ENCODE measurements around the gene ATP6V1G2.
"Not testable (repeated sequence)": the region's sequence is repeated elsewhere in the genome, so short reads cannot be mapped to it uniquely, and the experiment has no call there.

Gene ATP6V1G2

DNA sequence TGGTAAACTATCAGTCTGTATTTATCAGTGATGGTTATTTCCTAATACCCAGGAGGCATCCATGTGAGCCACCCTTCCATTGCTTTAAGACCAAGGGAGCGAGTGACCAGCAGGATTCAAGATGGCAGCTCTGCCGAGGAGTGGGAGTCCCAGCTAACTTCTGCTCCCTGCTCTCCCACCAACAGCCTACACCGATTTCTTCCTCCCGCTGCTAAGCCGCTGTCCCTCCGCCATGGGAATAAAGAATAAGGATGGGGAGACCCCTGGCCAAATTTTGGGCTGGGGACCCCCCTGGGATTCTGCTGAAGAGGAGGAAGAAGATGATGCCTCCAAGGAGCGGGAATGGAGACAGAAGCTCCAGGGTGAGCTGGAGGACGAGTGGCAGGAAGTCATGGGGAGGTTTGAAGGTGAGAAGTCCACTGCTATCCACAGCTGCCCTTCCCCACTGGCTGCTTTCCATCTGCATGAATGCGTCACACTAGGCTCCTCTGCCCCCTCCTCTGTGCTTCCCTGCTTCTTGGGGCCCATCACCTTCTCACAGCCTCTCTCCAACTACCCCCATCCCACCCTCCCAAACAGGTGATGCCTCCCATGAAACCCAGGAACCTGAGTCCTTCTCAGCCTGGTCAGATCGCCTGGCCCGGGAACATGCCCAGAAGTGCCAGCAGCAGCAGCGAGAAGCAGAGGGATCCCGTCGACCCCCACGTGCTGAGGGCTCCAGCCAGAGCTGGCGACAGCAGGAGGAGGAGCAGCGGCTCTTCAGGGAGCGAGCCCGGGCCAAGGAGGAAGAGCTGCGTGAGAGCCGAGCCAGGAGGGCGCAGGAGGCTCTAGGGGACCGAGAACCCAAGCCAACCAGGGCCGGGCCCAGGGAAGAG lies 11.3 kb upstream of the ATP6V1G2 start:
- DNase-seq: no peak
- Histone ChIP-seq H3K4ac (ENCODE audit: low read depth, low read length) (no peak overlapping the region), H3K14ac (ENCODE audit: low read length) (no peak overlapping the region), H2BK5ac (ENCODE audit: low read depth, low read length, poor library complexity) (no peak overlapping the region), H3K79me2 (ENCODE audit: control insufficient read depth, insufficient read depth, low read length, poor library complexity) (no peaks in the 10 kb centered on the region), H3K27me3 (ENCODE audit: insufficient read depth, low read length) (no peaks in the 10 kb centered on the region), H3K79me1 (ENCODE audit: low read length) (peaks cover 8% of the 10 kb centered on the region), H2BK120ac (ENCODE audit: insufficient read depth, low read length, poor library complexity) (no peak overlapping the region), H4K91ac (ENCODE audit: low read depth, low read length) (no peak overlapping the region), H3K36me3 (ENCODE audit: control insufficient read depth in 1 of 2, insufficient read depth in 2 of 2, low read length in 2 of 2) (peaks cover 20 to 28% of the 10 kb centered on the region in 2 experiments), H3K9me3 (ENCODE audit: insufficient read depth, low read depth, low read length) (no peaks in the 10 kb centered on the region), H3K4me3 (ENCODE audit: low read depth, low read length) (no peak overlapping the region), H3K23ac (ENCODE audit: low read length) (no peak overlapping the region), H3K27ac (ENCODE audit: low read depth, low read length) (no peak overlapping the region), H3K4me2 (ENCODE audit: low read length) (no peak overlapping the region), H4K8ac (ENCODE audit: low read depth, low read length) (no peak overlapping the region), H2AK5ac (ENCODE audit: low read length) (no peak overlapping the region), H2AFZ (ENCODE audit: insufficient read depth, low read length, poor library complexity) (no peak overlapping the region), H2BK12ac (ENCODE audit: low read length) (no peak overlapping the region), H3K18ac (ENCODE audit: low read length) (no peak overlapping the region), H3K9ac (ENCODE audit: low read length) (no peak overlapping the region), H3K4me1 (ENCODE audit: control insufficient read depth in 1 of 2, insufficient read depth in 2 of 2, low read length in 2 of 2) (peaks cover 20 to 23% of the 10 kb centered on the region in 2 experiments), H4K12ac (ENCODE audit: low read depth, low read length) (no peak overlapping the region)
- WGBS (ENCODE audit: extremely low coverage, insufficient coverage, insufficient read length): no CpG with 5 or more reads among the region's 24 CpGs

DNA sequence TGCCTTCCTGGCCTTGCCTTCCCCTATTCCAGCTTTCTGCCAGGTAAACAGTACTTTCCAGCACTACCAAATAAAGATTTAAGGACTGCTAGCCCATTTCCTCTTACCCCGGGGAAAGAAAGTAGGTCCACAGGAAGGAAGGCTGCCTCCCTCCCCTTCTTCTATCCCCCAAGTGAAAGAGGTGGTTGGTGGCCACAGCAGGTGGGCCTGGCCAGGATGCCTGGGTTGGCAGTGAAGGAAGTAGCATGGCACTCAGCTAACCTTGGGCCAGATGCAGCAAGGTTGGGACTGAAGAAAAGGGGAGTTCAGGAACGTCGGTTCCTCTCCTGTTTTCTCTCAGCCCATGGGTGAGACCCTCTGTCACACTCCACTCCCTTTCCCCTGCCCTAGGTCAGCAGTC lies 9.9 kb upstream of the ATP6V1G2 start:
- Histone ChIP-seq H4K91ac (ENCODE audit: low read depth, low read length) (no peak overlapping the region), H3K79me1 (ENCODE audit: low read length) (peaks cover 8% of the 10 kb centered on the region), H3K27ac (ENCODE audit: low read depth, low read length) (no peak overlapping the region), H4K8ac (ENCODE audit: low read depth, low read length) (no peak overlapping the region), H2BK12ac (ENCODE audit: low read length) (no peak overlapping the region), H2AK5ac (ENCODE audit: low read length) (no peak overlapping the region), H4K12ac (ENCODE audit: low read depth, low read length) (no peak overlapping the region), H2BK120ac (ENCODE audit: insufficient read depth, low read length, poor library complexity) (no peak overlapping the region), H3K9ac (ENCODE audit: low read length) (no peak overlapping the region), H3K14ac (ENCODE audit: low read length) (no peak overlapping the region), H3K18ac (ENCODE audit: low read length) (no peak overlapping the region), H3K9me3 (ENCODE audit: insufficient read depth, low read depth, low read length) (no peaks in the 10 kb centered on the region), H3K27me3 (ENCODE audit: insufficient read depth, low read length) (no peaks in the 10 kb centered on the region), H2BK5ac (ENCODE audit: low read depth, low read length, poor library complexity) (no peak overlapping the region), H3K36me3 (ENCODE audit: control insufficient read depth in 1 of 2, insufficient read depth in 2 of 2, low read length in 2 of 2) (peaks cover 20 to 28% of the 10 kb centered on the region in 2 experiments), H2AFZ (ENCODE audit: insufficient read depth, low read length, poor library complexity) (no peak overlapping the region), H3K79me2 (ENCODE audit: control insufficient read depth, insufficient read depth, low read length, poor library complexity) (no peaks in the 10 kb centered on the region), H3K4ac (ENCODE audit: low read depth, low read length) (no peak overlapping the region), H3K23ac (ENCODE audit: low read length) (no peak overlapping the region), H3K4me2 (ENCODE audit: low read length) (no peak overlapping the region), H3K4me3 (ENCODE audit: low read depth, low read length) (no peak overlapping the region), H3K4me1 (ENCODE audit: control insufficient read depth in 1 of 2, insufficient read depth in 2 of 2, low read length in 2 of 2) (peaks cover 20 to 23% of the 10 kb centered on the region in 2 experiments)
- DNase-seq: no peak
- no CpG with 5 or more reads among the region's 3 CpGs for WGBS (ENCODE audit: extremely low coverage, insufficient coverage, insufficient read length)

DNA sequence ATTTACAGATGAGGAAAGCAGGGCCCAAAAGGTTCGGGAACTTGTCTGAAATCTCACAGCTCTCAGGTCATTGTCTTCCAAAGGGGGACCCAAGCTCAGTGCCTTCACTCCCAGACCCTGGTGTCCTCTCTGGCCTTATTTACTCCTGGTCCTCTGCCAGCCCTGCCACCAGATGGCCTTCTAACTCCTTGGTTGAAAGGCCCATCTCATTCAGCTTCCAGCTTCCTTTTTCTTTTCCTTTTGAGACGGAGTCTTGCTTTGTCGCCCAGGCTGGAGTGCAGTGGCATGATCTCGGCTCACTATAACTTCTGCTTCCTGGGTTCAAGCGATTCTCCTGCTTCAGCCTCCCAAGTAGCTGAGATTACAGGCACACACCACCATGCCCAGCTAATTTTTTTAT lies 5.0 kb upstream of the ATP6V1G2 start:
- H3K4me1 ChIP-seq (ENCODE audit: control insufficient read depth in 1 of 2, insufficient read depth in 2 of 2, low read length in 2 of 2); H3K79me1 ChIP-seq (ENCODE audit: low read length); H2AFZ ChIP-seq (ENCODE audit: insufficient read depth, low read length, poor library complexity); H4K12ac ChIP-seq (ENCODE audit: low read depth, low read length); H2AK5ac ChIP-seq (ENCODE audit: low read length); H2BK120ac ChIP-seq (ENCODE audit: insufficient read depth, low read length, poor library complexity); H3K4ac ChIP-seq (ENCODE audit: low read depth, low read length); H3K4me3 ChIP-seq (ENCODE audit: low read depth, low read length); H3K23ac ChIP-seq (ENCODE audit: low read length); H4K8ac ChIP-seq (ENCODE audit: low read depth, low read length); H4K91ac ChIP-seq (ENCODE audit: low read depth, low read length); H3K27me3 ChIP-seq (ENCODE audit: insufficient read depth, low read length); H3K79me2 ChIP-seq (ENCODE audit: control insufficient read depth, insufficient read depth, low read length, poor library complexity); H3K9ac ChIP-seq (ENCODE audit: low read length); H3K18ac ChIP-seq (ENCODE audit: low read length); H3K4me2 ChIP-seq (ENCODE audit: low read length); H2BK5ac ChIP-seq (ENCODE audit: low read depth, low read length, poor library complexity); H3K27ac ChIP-seq (ENCODE audit: low read depth, low read length); H2BK12ac ChIP-seq (ENCODE audit: low read length); H3K14ac ChIP-seq (ENCODE audit: low read length); H3K9me3 ChIP-seq (ENCODE audit: insufficient read depth, low read depth, low read length): not testable (repeated sequence)
- DNase-seq: peak in 1 of 2 donors; percentile 43
- WGBS (ENCODE audit: extremely low coverage, insufficient coverage, insufficient read length): no CpG with 5 or more reads among the region's 5 CpGs
- peaks cover 10 to 12% of the 10 kb centered on the region in 2 experiments for H3K36me3 ChIP-seq (ENCODE audit: control insufficient read depth in 1 of 2, insufficient read depth in 2 of 2, low read length in 2 of 2)

DNA sequence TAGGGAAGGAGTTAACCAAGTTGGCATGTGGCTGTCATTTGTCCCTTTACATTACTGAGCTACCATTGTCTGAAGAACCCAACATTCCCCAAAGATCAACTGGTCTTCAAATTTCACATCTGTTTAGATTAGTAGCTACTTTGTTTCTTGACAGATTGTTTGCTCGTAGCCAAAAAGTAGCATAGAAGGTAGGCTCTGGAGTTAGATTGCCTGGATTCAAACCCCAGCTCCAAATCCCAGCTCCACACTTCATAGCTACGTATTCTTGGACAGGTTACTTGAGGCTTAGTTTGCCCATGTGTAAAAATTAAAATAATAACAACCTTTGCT lies 2.1 kb upstream of the ATP6V1G2 start:
- H3K18ac ChIP-seq (ENCODE audit: low read length): no peak overlapping the region
- peaks cover 5 to 7% of the 10 kb centered on the region in 2 experiments for H3K36me3 ChIP-seq (ENCODE audit: control insufficient read depth in 1 of 2, insufficient read depth in 2 of 2, low read length in 2 of 2)
- H3K4me3 ChIP-seq (ENCODE audit: low read depth, low read length): no peak overlapping the region
- no peak overlapping the region for H2BK12ac ChIP-seq (ENCODE audit: low read length)
- H3K79me2 ChIP-seq (ENCODE audit: control insufficient read depth, insufficient read depth, low read length, poor library complexity): no peaks in the 10 kb centered on the region
- no peak overlapping the region for H3K27ac ChIP-seq (ENCODE audit: low read depth, low read length)
- no peaks in the 10 kb centered on the region for H3K27me3 ChIP-seq (ENCODE audit: insufficient read depth, low read length)
- H4K12ac ChIP-seq (ENCODE audit: low read depth, low read length): no peak overlapping the region
- no peak overlapping the region for H4K91ac ChIP-seq (ENCODE audit: low read depth, low read length)
- WGBS (ENCODE audit: extremely low coverage, insufficient coverage, insufficient read length): no CpG with 5 or more reads among the region's 2 CpGs
- H3K9ac ChIP-seq (ENCODE audit: low read length): no peak overlapping the region
- H2BK5ac ChIP-seq (ENCODE audit: low read depth, low read length, poor library complexity): no peak overlapping the region
- H2AK5ac ChIP-seq (ENCODE audit: low read length): no peak overlapping the region
- peak overlapping the region; percentile 8 for H3K4me2 ChIP-seq (ENCODE audit: low read length)
- no peak overlapping the region for H3K14ac ChIP-seq (ENCODE audit: low read length)
- H3K23ac ChIP-seq (ENCODE audit: low read length): no peak overlapping the region
- no peaks in the 10 kb centered on the region for H3K9me3 ChIP-seq (ENCODE audit: insufficient read depth, low read depth, low read length)
- peaks cover 4 to 5% of the 10 kb centered on the region in 2 experiments for H3K4me1 ChIP-seq (ENCODE audit: control insufficient read depth in 1 of 2, insufficient read depth in 2 of 2, low read length in 2 of 2)
- H2BK120ac ChIP-seq (ENCODE audit: insufficient read depth, low read length, poor library complexity): no peak overlapping the region
- H3K79me1 ChIP-seq (ENCODE audit: low read length): peaks cover 2% of the 10 kb centered on the region
- no peak overlapping the region for H4K8ac ChIP-seq (ENCODE audit: low read depth, low read length)
- H2AFZ ChIP-seq (ENCODE audit: insufficient read depth, low read length, poor library complexity): no peak overlapping the region
- H3K4ac ChIP-seq (ENCODE audit: low read depth, low read length): no peak overlapping the region
- no peak for DNase-seq

All from trophoblast cell (in vitro differentiated cells and primary cell).